HL-60 (cell line): ENCODE measurements around the gene EGFR.

ENCODE experiments used
- DNase-seq, 2 experiments: peaks; one replicate each; pipeline ENCODE4 v3.0.0-alpha.2; 2010 to 2020; ENCODE audit warnings: low read depth in 1 of 2, low spot score in 1 of 2
- H3K27ac ChIP-seq: fragments of 250-450 bp; sonication (Bioruptor Pico); replicated peaks from 2 replicates; pipeline ENCODE4 v1.5.1; 2020; ENCODE audit warnings: mild to moderate bottlenecking, moderate library complexity
- H3K27me3 ChIP-seq: fragments of 250-450 bp; sonication (Bioruptor Pico); 2 replicates; pipeline ENCODE4 v1.5.1; 2021; ENCODE audit warnings: mild to moderate bottlenecking, moderate library complexity; ENCODE audit not compliant: insufficient read depth, poor library complexity, severe bottlenecking
- H3K4me3 ChIP-seq: replicated peaks from 2 replicates; pipeline ENCODE4 v1.5.1; 2011; ENCODE audit warnings: mild to moderate bottlenecking, control low read depth, low read length; ENCODE audit not compliant: insufficient read depth
- GABPA ChIP-seq: IDR thresholded peaks from 2 replicates; pipeline ENCODE4 v1.6.1; 2012; ENCODE audit warnings: low read depth
- POLR2AphosphoS5 ChIP-seq: IDR thresholded peaks from 2 replicates; pipeline ENCODE4 v1.6.1; 2012; ENCODE audit warnings: low read depth
- SPI1 ChIP-seq: IDR thresholded peaks from 2 replicates; pipeline ENCODE4 v1.6.1; 2012; ENCODE audit warnings: low read depth, mild to moderate bottlenecking, borderline replicate concordance
- TF ChIP-seq, protein P1 (sequence below): IDR thresholded peaks from 2 replicates; pipeline ENCODE4 v1.6.1; 2012; ENCODE audit warnings: low read depth; ENCODE audit not compliant: insufficient replicate concordance
- TF ChIP-seq, protein P2 (sequence below): IDR thresholded peaks from one replicate; pipeline ENCODE4 v1.5.1; 2011; ENCODE audit warnings: low read length, control low read depth, inconsistent platforms; ENCODE audit not compliant: insufficient read depth

Gene EGFR

DNA sequence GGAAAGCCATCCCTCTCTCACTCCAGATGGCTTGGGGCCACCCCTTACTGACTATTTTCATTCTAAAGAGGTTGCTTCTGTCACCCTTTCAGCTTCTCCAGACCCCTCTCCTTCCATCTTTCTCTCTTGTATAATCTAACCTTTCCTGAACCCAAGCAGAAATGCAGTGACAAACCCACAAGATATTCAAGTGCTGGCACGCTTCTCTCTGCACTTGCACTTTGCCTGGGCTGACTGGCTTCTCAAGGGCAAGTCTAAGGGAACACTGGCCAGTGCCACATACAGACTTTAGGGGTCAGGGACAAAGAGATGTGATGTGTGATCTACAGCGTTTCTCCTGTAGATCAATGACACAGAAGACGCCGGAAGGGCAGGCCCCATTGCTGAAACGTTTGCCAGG lies 195.9 kb downstream of the EGFR start:
- H3K27ac ChIP-seq, result no peak overlapping the region
- no peaks in the 10 kb centered on the region for H3K27me3 ChIP-seq
- no peak overlapping the region for H3K4me3 ChIP-seq
- TF ChIP-seq SPI1, result no peak
- TF ChIP-seq GABPA, result no peak
- TF ChIP-seq, protein P1, sequence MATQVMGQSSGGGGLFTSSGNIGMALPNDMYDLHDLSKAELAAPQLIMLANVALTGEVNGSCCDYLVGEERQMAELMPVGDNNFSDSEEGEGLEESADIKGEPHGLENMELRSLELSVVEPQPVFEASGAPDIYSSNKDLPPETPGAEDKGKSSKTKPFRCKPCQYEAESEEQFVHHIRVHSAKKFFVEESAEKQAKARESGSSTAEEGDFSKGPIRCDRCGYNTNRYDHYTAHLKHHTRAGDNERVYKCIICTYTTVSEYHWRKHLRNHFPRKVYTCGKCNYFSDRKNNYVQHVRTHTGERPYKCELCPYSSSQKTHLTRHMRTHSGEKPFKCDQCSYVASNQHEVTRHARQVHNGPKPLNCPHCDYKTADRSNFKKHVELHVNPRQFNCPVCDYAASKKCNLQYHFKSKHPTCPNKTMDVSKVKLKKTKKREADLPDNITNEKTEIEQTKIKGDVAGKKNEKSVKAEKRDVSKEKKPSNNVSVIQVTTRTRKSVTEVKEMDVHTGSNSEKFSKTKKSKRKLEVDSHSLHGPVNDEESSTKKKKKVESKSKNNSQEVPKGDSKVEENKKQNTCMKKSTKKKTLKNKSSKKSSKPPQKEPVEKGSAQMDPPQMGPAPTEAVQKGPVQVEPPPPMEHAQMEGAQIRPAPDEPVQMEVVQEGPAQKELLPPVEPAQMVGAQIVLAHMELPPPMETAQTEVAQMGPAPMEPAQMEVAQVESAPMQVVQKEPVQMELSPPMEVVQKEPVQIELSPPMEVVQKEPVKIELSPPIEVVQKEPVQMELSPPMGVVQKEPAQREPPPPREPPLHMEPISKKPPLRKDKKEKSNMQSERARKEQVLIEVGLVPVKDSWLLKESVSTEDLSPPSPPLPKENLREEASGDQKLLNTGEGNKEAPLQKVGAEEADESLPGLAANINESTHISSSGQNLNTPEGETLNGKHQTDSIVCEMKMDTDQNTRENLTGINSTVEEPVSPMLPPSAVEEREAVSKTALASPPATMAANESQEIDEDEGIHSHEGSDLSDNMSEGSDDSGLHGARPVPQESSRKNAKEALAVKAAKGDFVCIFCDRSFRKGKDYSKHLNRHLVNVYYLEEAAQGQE, result no peak
- TF ChIP-seq, protein P2, sequence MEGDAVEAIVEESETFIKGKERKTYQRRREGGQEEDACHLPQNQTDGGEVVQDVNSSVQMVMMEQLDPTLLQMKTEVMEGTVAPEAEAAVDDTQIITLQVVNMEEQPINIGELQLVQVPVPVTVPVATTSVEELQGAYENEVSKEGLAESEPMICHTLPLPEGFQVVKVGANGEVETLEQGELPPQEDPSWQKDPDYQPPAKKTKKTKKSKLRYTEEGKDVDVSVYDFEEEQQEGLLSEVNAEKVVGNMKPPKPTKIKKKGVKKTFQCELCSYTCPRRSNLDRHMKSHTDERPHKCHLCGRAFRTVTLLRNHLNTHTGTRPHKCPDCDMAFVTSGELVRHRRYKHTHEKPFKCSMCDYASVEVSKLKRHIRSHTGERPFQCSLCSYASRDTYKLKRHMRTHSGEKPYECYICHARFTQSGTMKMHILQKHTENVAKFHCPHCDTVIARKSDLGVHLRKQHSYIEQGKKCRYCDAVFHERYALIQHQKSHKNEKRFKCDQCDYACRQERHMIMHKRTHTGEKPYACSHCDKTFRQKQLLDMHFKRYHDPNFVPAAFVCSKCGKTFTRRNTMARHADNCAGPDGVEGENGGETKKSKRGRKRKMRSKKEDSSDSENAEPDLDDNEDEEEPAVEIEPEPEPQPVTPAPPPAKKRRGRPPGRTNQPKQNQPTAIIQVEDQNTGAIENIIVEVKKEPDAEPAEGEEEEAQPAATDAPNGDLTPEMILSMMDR, result no peak
- TF ChIP-seq POLR2AphosphoS5, result no peak
- no peak for DNase-seq

DNA sequence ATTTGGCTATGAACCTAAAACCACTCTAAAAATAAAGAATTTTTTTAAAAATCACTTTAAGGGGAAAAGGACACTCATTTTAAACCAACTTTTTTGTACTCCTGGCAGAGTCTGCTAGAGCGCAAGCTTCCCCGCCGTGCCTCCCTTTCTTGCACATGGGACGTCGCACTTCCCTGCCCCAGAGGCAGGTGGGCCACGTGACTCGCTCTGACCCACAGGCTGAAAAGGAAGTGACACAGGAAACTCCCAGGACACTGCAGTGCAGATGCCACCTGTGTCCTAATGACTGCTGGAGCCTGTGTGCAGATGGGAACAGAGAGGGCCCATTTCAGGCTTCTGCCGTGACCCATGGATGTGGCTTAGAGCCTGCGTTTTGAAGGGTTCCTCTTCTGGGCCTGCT lies 204.2 kb downstream of the EGFR start:
- DNase-seq, result no peak
- TF ChIP-seq SPI1 (no peak), POLR2AphosphoS5 (no peak), GABPA (no peak)
- TF ChIP-seq, protein P2, result no peak
- TF ChIP-seq, protein P1, result no peak
- no peaks in the 10 kb centered on the region for H3K27me3 ChIP-seq
- no peak overlapping the region for H3K4me3 ChIP-seq
- H3K27ac ChIP-seq, result no peak overlapping the region

DNA sequence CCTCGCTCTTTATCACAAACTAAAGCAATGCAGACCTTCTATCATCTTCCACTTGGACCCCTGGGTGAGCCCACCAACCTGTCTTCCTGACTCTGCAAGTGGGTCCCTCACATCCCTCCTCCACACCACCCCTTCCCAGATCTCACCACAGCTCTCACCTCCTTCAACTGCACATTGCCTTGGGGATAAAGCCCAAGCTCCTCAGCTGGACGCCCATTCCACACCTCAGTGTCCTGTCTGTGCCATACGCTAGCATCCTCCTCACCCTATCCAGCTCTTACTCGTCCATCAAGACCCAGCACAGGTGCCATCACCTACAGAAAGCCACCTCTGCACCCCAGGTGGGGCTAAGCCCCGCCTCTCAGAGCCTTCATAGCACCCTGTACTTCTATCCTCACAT lies 205.3 kb downstream of the EGFR start:
- DNase-seq, result no peak
- TF ChIP-seq, protein P1, result no peak
- no peak for TF ChIP-seq SPI1
- no peak for TF ChIP-seq POLR2AphosphoS5
- TF ChIP-seq GABPA, result no peak
- TF ChIP-seq, protein P2, result no peak
- Histone ChIP-seq H3K27me3 (no peaks in the 10 kb centered on the region), H3K4me3 (no peak overlapping the region), H3K27ac (no peak overlapping the region)
